ENCODE measurements around the gene NOS1AP. TPM values are rescaled to one million over a fixed set of nuclear protein-coding genes. Genes with fewer than 3 reads are reported as not detected.

NOS1AP gene
- total and polyA plus RNA-seq, 2 donors (not counting 3 experiments of a cell fraction or from before 2014, with no cell fraction given) = 1.3 to 5.4 TPM

DNA sequence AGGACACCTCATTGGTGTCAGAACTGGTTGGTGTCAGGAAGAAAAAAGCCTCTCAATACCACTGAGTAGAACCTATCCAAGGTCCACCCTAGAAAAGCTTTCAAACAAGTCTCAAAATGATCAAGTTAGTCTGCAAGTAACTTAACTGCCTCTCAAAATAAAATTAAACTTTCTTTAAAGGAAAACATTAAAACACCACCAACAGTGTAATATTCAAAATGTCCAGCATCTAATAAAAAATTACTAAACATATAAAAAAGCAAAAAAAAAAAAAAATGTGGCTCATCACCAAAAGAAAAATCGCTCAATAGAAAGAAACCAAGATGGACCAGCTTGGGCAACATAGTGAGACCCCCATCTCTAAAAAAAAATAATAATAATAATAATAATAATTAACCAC is 27.1 kb upstream of the NOS1AP start:
- BruUV-seq (replicated peaks) = no TSS peak
- TF ChIP-seq EZH2 (IDR thresholded peaks at IDR 0.05; ENCODE audit: borderline replicate concordance, low read depth, low read length, severe bottlenecking) = no peak
- TF ChIP-seq POLR2AphosphoS5 (IDR thresholded peaks at IDR 0.05; ENCODE audit: insufficient read depth, low read depth, low read length) = no peak
- TF ChIP-seq GATA2 (IDR thresholded peaks at IDR 0.05; ENCODE audit: insufficient read depth, insufficient read length, low read depth, low read length) = no peak
- no peak for TF ChIP-seq POLR2A (IDR thresholded peaks at IDR 0.05; ENCODE audit: low read depth, low read length)
- no peak for TF ChIP-seq MYC (IDR thresholded peaks at IDR 0.05; ENCODE audit: low read depth, low read length)
- TF ChIP-seq, protein P1, sequence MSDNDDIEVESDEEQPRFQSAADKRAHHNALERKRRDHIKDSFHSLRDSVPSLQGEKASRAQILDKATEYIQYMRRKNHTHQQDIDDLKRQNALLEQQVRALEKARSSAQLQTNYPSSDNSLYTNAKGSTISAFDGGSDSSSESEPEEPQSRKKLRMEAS (IDR thresholded peaks at IDR 0.05; ENCODE audit: insufficient read depth, insufficient read length) = no peak
- TF ChIP-seq, protein P2, sequence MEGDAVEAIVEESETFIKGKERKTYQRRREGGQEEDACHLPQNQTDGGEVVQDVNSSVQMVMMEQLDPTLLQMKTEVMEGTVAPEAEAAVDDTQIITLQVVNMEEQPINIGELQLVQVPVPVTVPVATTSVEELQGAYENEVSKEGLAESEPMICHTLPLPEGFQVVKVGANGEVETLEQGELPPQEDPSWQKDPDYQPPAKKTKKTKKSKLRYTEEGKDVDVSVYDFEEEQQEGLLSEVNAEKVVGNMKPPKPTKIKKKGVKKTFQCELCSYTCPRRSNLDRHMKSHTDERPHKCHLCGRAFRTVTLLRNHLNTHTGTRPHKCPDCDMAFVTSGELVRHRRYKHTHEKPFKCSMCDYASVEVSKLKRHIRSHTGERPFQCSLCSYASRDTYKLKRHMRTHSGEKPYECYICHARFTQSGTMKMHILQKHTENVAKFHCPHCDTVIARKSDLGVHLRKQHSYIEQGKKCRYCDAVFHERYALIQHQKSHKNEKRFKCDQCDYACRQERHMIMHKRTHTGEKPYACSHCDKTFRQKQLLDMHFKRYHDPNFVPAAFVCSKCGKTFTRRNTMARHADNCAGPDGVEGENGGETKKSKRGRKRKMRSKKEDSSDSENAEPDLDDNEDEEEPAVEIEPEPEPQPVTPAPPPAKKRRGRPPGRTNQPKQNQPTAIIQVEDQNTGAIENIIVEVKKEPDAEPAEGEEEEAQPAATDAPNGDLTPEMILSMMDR (IDR thresholded peaks at IDR 0.05; ENCODE audit: extremely low read depth in 1 of 2, insufficient read depth in 1 of 2, low read depth in 1 of 2, low read length in 2 of 2) = no peak
- TF ChIP-seq JUN (IDR thresholded peaks at IDR 0.05; ENCODE audit: borderline replicate concordance, insufficient read depth, insufficient read length, low read depth) = no peak
- Histone ChIP-seq H3K27me3 (ENCODE audit: control insufficient read depth in 2 of 2, insufficient read depth in 2 of 2, low read length in 2 of 2) (peaks cover 0 to 2% of the 10 kb centered on the region in 2 experiments), H3K4me2 (ENCODE audit: insufficient read depth, low read length) (no peak overlapping the region), H3K36me3 (ENCODE audit: control insufficient read depth in 2 of 2, extremely low read depth in 1 of 2, insufficient read depth in 2 of 2, low read length in 2 of 2) (no peaks in the 10 kb centered on the region), H3K79me2 (ENCODE audit: control insufficient read depth, insufficient read depth, low read length) (no peaks in the 10 kb centered on the region), H3K9me1 (replicated peaks; ENCODE audit: control insufficient read depth, extremely low read depth, insufficient read depth, low read length) (no peaks in the 10 kb centered on the region), H3K9me3 (replicated peaks; ENCODE audit: control insufficient read depth, insufficient read depth, low read length) (no peaks in the 10 kb centered on the region), H4K20me1 (replicated peaks; ENCODE audit: control insufficient read depth, extremely low read depth, insufficient read depth, low read length) (no peaks in the 10 kb centered on the region), H3K4me1 (ENCODE audit: control insufficient read depth, extremely low read depth, insufficient read depth, low read length) (no peaks in the 10 kb centered on the region), H2AFZ (ENCODE audit: low read depth, low read length) (no peak overlapping the region), H3K27ac (ENCODE audit: insufficient read depth, low read depth, low read length) (no peak overlapping the region), H3K4me3 (replicated peaks in 1 of 3; ENCODE audit: insufficient read depth in 1 of 3, low read depth in 1 of 3, low read length in 3 of 3) (no peak overlapping the region), H3K9ac (replicated peaks; ENCODE audit: extremely low read depth, insufficient read depth, low read length) (no peak overlapping the region)
- ChIA-PET POLR2A (no interaction called here), CTCF (interaction anchor here (1.8 kb wide), 1 partner anchor 178 kb away, joined by 4 read pairs; no protein-coding TSS in a partner anchor)
- dilution Hi-C loops (cut with MboI; ENCODE audit: extremely low pct_ligation_motif_present, low sequenced_read_pairs) = no loop called here
- FAIRE-seq (no peak), DNase-seq (ENCODE audit: low read depth, low spot score) (no peak)
- intact Hi-C loops (cut with micrococcal nuclease) = no loop called here
